HG03095 (cell line): ENCODE measurements around the gene EPB41L2.
"Not testable (repeated sequence)": the region's sequence is repeated elsewhere in the genome, so short reads cannot be mapped to it uniquely, and the experiment has no call there.

Source experiments
- ATAC-seq: cut with Tn5 transposase; IDR thresholded peaks from one replicate; pipeline ENCODE4 v1.9.1; 2021; ENCODE audit warnings: moderate library complexity; ENCODE audit not compliant: unreplicated experiment

The EPB41L2 gene

GRCh38 chr6:130958468-130958867, 104.6 kb downstream of the EPB41L2 start:
- no peak for ATAC-seq

GRCh38 chr6:130955755-130956154, 107.3 kb downstream of the EPB41L2 start:
- ATAC-seq: no peak

- ATAC-seq: no peak
Observed at GRCh38 chr6:130949553-130949952, 113.5 kb downstream of the EPB41L2 start.

- no peak for ATAC-seq
Observed at GRCh38 chr6:130947464-130947863, 115.6 kb downstream of the EPB41L2 start.

- no peak for ATAC-seq
Observed at GRCh38 chr6:130946076-130946475, 117.0 kb downstream of the EPB41L2 start.

- no peak for ATAC-seq
Observed at GRCh38 chr6:130945401-130945919, 117.6 kb downstream of the EPB41L2 start.

GRCh38 chr6:130944486-130944885, 118.6 kb downstream of the EPB41L2 start:
- ATAC-seq: no peak

GRCh38 chr6:130943738-130944137, 119.3 kb downstream of the EPB41L2 start:
- ATAC-seq: no peak

- ATAC-seq: not testable (repeated sequence)
Observed at GRCh38 chr6:130942752-130943151, 120.3 kb downstream of the EPB41L2 start.

- ATAC-seq: no peak
Observed at GRCh38 chr6:130937942-130938604, 125.0 kb downstream of the EPB41L2 start.

GRCh38 chr6:130936933-130937332, 126.1 kb downstream of the EPB41L2 start:
- no peak for ATAC-seq

GRCh38 chr6:130935978-130936377, 127.1 kb downstream of the EPB41L2 start:
- ATAC-seq: no peak

GRCh38 chr6:130934848-130935585, 128.0 kb downstream of the EPB41L2 start:
- no peak for ATAC-seq

GRCh38 chr6:130933712-130934200, 129.3 kb downstream of the EPB41L2 start:
- no peak for ATAC-seq

GRCh38 chr6:130932921-130933320, 130.1 kb downstream of the EPB41L2 start:
- no peak for ATAC-seq

GRCh38 chr6:130932438-130932837, 130.6 kb downstream of the EPB41L2 start:
- ATAC-seq: no peak

GRCh38 chr6:130931683-130932082, 131.4 kb downstream of the EPB41L2 start:
- ATAC-seq: no peak

- ATAC-seq: no peak
Observed at GRCh38 chr6:130929036-130929678, 133.9 kb downstream of the EPB41L2 start.

GRCh38 chr6:130928158-130928912, 134.7 kb downstream of the EPB41L2 start:
- ATAC-seq: no peak

GRCh38 chr6:130927305-130927704, 135.7 kb downstream of the EPB41L2 start:
- no peak for ATAC-seq

GRCh38 chr6:130923350-130923749, 139.7 kb downstream of the EPB41L2 start:
- no peak for ATAC-seq
